ENCODE measurements around the gene CPT1A.

- TF ChIP-seq CTCF (IDR thresholded peaks at IDR 0.05; ENCODE audit: low read length), result no peak
- TF ChIP-seq EZH2 (IDR thresholded peaks at IDR 0.05; ENCODE audit: borderline replicate concordance, low read length), result no peak
Observed at GRCh38 chr11:68821670-68822069, 20.0 kb downstream of the CPT1A start.
